ENCODE measurements around the gene REC8. TPM values are rescaled to one million over a fixed set of nuclear protein-coding genes. Genes with fewer than 3 reads are reported as not detected.

The REC8 gene
- total and polyA plus RNA-seq, 2 of the 13 experiments (the other 11 are each of a cell fraction or from before 2014, with no cell fraction given): 3.4 to 14.7 TPM

GRCh38 chr14:24135584-24135833 is 36.4 kb upstream of the REC8 start (continued):
- TF ChIP-seq, protein P1, sequence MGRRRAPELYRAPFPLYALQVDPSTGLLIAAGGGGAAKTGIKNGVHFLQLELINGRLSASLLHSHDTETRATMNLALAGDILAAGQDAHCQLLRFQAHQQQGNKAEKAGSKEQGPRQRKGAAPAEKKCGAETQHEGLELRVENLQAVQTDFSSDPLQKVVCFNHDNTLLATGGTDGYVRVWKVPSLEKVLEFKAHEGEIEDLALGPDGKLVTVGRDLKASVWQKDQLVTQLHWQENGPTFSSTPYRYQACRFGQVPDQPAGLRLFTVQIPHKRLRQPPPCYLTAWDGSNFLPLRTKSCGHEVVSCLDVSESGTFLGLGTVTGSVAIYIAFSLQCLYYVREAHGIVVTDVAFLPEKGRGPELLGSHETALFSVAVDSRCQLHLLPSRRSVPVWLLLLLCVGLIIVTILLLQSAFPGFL (CRISPR knock-in tag; IDR thresholded peaks at IDR 0.05): no peak
- no peak for TF ChIP-seq CHD2 (IDR thresholded peaks at IDR 0.05; ENCODE audit: low read depth, low read length)
- TF ChIP-seq TGIF2 (CRISPR knock-in tag; IDR thresholded peaks at IDR 0.05): no peak; the same call in 1 of the 2 replicates
- TF ChIP-seq ZNF383 (CRISPR knock-in tag; IDR thresholded peaks at IDR 0.05; ENCODE audit: borderline replicate concordance): no peak
- TF ChIP-seq ZBTB20 (CRISPR knock-in tag; IDR thresholded peaks at IDR 0.05; ENCODE audit: borderline replicate concordance, low read depth): peak; percentile 51; the same call in 1 of the 2 replicates
- no peak for TF ChIP-seq ZNF883 (CRISPR knock-in tag; IDR thresholded peaks at IDR 0.05; ENCODE audit: not compliant biosample characterization)
- no peak for TF ChIP-seq MAFF (IDR thresholded peaks at IDR 0.05; ENCODE audit: low read depth, low read length)
- TF ChIP-seq AKNA (CRISPR knock-in tag; IDR thresholded peaks at IDR 0.05; ENCODE audit: borderline replicate concordance): no peak
- no peak; the same call in 1 of the 2 replicates for TF ChIP-seq ZZZ3 (CRISPR knock-in tag; IDR thresholded peaks at IDR 0.05; ENCODE audit: borderline replicate concordance)
- no peak for TF ChIP-seq FOSL1 (CRISPR knock-in tag; IDR thresholded peaks at IDR 0.05; ENCODE audit: borderline replicate concordance)
- no peak; the same call in 1 of the 2 replicates for TF ChIP-seq ATAD3A (CRISPR knock-in tag; IDR thresholded peaks at IDR 0.05)
- no peak for TF ChIP-seq ZNF790 (CRISPR knock-in tag; IDR thresholded peaks at IDR 0.05; ENCODE audit: borderline replicate concordance)
- no peak for TF ChIP-seq KLF16 (CRISPR knock-in tag; IDR thresholded peaks at IDR 0.05)
- TF ChIP-seq, protein P2, sequence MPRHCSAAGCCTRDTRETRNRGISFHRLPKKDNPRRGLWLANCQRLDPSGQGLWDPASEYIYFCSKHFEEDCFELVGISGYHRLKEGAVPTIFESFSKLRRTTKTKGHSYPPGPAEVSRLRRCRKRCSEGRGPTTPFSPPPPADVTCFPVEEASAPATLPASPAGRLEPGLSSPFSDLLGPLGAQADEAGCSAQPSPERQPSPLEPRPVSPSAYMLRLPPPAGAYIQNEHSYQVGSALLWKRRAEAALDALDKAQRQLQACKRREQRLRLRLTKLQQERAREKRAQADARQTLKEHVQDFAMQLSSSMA (CRISPR knock-in tag; IDR thresholded peaks at IDR 0.05): no peak
- TF ChIP-seq ZNF572 (CRISPR knock-in tag; IDR thresholded peaks at IDR 0.05): no peak
- no peak for TF ChIP-seq ZNF879 (CRISPR knock-in tag; IDR thresholded peaks at IDR 0.05)
- TF ChIP-seq, protein P3, sequence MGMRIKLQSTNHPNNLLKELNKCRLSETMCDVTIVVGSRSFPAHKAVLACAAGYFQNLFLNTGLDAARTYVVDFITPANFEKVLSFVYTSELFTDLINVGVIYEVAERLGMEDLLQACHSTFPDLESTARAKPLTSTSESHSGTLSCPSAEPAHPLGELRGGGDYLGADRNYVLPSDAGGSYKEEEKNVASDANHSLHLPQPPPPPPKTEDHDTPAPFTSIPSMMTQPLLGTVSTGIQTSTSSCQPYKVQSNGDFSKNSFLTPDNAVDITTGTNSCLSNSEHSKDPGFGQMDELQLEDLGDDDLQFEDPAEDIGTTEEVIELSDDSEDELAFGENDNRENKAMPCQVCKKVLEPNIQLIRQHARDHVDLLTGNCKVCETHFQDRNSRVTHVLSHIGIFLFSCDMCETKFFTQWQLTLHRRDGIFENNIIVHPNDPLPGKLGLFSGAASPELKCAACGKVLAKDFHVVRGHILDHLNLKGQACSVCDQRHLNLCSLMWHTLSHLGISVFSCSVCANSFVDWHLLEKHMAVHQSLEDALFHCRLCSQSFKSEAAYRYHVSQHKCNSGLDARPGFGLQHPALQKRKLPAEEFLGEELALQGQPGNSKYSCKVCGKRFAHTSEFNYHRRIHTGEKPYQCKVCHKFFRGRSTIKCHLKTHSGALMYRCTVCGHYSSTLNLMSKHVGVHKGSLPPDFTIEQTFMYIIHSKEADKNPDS (CRISPR knock-in tag; IDR thresholded peaks at IDR 0.05): no peak
- TF ChIP-seq ZNF776 (CRISPR knock-in tag; IDR thresholded peaks at IDR 0.05): no peak
- TF ChIP-seq EP300 (IDR thresholded peaks at IDR 0.05; ENCODE audit: low read depth in 2 of 2, low read length in 2 of 2): no peak
- peak; percentile 52; the same call in 1 of the 2 replicates for TF ChIP-seq EP300 (CRISPR knock-in tag; IDR thresholded peaks at IDR 0.05; ENCODE audit: borderline replicate concordance)
- peak; percentile 27 for TF ChIP-seq TEAD3 (CRISPR knock-in tag; optimal IDR thresholded peaks at IDR 0.05; ENCODE audit: borderline replicate concordance)
- TF ChIP-seq ZNF562 (CRISPR knock-in tag; IDR thresholded peaks at IDR 0.05; ENCODE audit: borderline replicate concordance): no peak
- TF ChIP-seq CREB1 (IDR thresholded peaks at IDR 0.05): no peak
- no peak for TF ChIP-seq CREB1 (CRISPR knock-in tag; IDR thresholded peaks at IDR 0.05)

Data from HepG2 (cell line).